Measurements from ENCODE around the gene MRPS14.

DNA sequence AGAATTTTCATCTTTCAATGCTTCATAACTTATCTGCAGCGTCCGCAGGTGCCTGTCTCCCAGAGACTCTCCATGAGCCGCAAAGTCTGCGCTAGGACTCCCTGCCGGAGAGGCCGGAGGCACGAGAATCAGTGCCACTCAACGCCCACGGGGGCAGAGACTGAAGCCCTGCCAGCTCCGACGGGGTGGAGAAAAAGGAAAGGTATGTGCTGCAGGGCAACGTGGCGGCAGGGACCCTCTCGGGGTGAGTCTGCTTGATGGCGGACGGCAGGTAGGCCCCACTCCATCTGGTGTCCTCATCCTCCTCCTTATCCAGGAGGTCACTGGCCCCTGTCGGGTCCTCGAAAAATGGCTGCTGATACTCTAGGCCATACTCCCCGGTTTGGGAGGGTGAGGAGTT is 21.9 kb upstream of the MRPS14 start:
- TF ChIP-seq BHLHE40 (IDR thresholded peaks at IDR 0.05; ENCODE audit: borderline replicate concordance) (no peak), FOXM1 (IDR thresholded peaks at IDR 0.05; ENCODE audit: borderline replicate concordance) (no peak), FOXA1 (IDR thresholded peaks at IDR 0.05) (no peak), ELF4 (IDR thresholded peaks at IDR 0.05) (no peak), SP1 (IDR thresholded peaks at IDR 0.05) (no peak)
- TF ChIP-seq, protein P1, sequence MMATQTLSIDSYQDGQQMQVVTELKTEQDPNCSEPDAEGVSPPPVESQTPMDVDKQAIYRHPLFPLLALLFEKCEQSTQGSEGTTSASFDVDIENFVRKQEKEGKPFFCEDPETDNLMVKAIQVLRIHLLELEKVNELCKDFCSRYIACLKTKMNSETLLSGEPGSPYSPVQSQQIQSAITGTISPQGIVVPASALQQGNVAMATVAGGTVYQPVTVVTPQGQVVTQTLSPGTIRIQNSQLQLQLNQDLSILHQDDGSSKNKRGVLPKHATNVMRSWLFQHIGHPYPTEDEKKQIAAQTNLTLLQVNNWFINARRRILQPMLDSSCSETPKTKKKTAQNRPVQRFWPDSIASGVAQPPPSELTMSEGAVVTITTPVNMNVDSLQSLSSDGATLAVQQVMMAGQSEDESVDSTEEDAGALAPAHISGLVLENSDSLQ (IDR thresholded peaks at IDR 0.05): no peak

Data from HEK293T (cell line).